ENCODE measurements around the gene SLC4A1. TPM values are rescaled to one million over a fixed set of nuclear protein-coding genes. Genes with fewer than 3 reads are reported as not detected.

Gene SLC4A1
- total and polyA plus RNA-seq, 2 experiments from 2014 or later = not detected

DNA sequence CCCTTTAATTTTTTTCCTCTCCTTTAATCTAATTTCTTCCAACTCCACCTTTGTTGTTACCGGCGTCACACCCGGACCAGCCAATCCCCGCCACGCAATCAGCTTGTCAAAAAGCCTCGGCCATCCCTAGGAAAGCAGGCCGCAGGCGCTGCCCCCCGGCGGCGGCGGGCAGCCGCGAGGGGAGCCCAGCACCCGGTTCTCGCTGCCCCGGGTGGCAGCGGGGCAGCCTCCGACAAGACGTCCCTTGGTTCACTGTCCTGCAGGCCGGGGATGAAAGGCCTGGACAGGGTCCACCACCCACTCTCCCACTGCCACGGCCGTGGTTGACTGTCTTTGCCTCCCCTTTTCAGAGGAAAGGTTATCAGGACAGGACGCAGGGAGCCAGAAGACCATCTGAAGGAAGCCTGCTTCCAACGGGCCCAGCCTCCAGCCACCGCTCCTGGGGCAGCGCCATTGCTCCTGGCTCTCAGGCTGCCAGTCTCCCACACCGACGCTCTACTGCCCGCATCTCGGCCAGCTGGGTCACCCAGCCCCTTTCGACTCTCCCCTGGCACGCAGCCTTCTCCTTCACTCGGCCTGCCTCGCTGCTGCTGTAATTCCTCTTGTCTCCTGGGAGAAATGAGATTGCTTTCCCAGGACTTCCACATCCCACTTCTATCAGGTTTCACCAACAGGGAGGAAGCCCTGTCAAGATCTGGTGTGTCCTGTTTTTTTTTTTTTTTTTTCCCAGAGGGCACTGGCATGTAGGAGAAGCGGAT, 45.6 kb downstream of the SLC4A1 start:
- H3K36me3 ChIP-seq (replicated peaks; ENCODE audit: insufficient read depth, low read depth) = no peaks in the 10 kb centered on the region
- peaks cover 31% of the 10 kb centered on the region for H3K79me2 ChIP-seq
- peak overlapping the region; percentile 100 for H3K27ac ChIP-seq
- peaks cover 20% of the 10 kb centered on the region for H3K4me1 ChIP-seq (ENCODE audit: insufficient read depth)
- H3K9me3 ChIP-seq (ENCODE audit: low read depth) = no peaks in the 10 kb centered on the region
- peak overlapping the region; percentile 58 for H2AFZ ChIP-seq
- peak; percentile 78 for DNase-seq (ENCODE audit: low spot score)
- no peaks in the 10 kb centered on the region for H3K9me2 ChIP-seq (replicated peaks; ENCODE audit: insufficient read depth)
- H3K27me3 ChIP-seq = no peaks in the 10 kb centered on the region
- WGBS (ENCODE audit: low lambda C conversion rate, missing lambda C conversion rate) = 3% methylated on average over 36 of the region's 36 CpGs
- peaks cover 10% of the 10 kb centered on the region for H4K20me1 ChIP-seq (ENCODE audit: insufficient read depth, poor library complexity, severe bottlenecking)
- H3K4me3 ChIP-seq = peak overlapping the region; percentile 79
- no peak for TF ChIP-seq EZH2phosphoT487 (IDR thresholded peaks at IDR 0.05; ENCODE audit: low read depth, severe bottlenecking, unreplicated experiment)
- TF ChIP-seq, protein P1, sequence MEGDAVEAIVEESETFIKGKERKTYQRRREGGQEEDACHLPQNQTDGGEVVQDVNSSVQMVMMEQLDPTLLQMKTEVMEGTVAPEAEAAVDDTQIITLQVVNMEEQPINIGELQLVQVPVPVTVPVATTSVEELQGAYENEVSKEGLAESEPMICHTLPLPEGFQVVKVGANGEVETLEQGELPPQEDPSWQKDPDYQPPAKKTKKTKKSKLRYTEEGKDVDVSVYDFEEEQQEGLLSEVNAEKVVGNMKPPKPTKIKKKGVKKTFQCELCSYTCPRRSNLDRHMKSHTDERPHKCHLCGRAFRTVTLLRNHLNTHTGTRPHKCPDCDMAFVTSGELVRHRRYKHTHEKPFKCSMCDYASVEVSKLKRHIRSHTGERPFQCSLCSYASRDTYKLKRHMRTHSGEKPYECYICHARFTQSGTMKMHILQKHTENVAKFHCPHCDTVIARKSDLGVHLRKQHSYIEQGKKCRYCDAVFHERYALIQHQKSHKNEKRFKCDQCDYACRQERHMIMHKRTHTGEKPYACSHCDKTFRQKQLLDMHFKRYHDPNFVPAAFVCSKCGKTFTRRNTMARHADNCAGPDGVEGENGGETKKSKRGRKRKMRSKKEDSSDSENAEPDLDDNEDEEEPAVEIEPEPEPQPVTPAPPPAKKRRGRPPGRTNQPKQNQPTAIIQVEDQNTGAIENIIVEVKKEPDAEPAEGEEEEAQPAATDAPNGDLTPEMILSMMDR (IDR thresholded peaks at IDR 0.05; ENCODE audit: poor library complexity) = peak; percentile 18
- peak overlapping the region; percentile 97 for H3K4me2 ChIP-seq

DNA sequence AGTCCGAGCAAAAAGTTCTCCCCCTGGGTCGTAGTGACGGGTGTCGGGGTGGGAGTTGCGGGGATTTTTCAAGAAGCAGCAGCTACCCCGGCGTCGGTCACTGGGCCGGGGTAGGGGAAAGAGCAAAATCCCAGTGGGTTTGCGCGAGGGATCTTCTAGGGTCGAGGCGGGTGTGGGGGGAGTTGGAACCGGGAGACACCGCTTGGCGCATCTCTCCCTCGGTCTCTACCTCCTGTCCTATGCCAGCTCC, 46.1 kb downstream of the SLC4A1 start:
- Histone ChIP-seq H3K9me3 (ENCODE audit: low read depth) (no peaks in the 10 kb centered on the region), H3K4me1 (ENCODE audit: insufficient read depth) (peaks cover 22% of the 10 kb centered on the region), H4K20me1 (ENCODE audit: insufficient read depth, poor library complexity, severe bottlenecking) (peaks cover 15% of the 10 kb centered on the region), H3K4me2 (peak overlapping the region; percentile 97), H3K27me3 (no peaks in the 10 kb centered on the region), H2AFZ (peak overlapping the region; percentile 58), H3K9me2 (replicated peaks; ENCODE audit: insufficient read depth) (no peaks in the 10 kb centered on the region), H3K79me2 (peaks cover 36% of the 10 kb centered on the region), H3K4me3 (peak overlapping the region; percentile 79), H3K27ac (peak overlapping the region; percentile 100), H3K36me3 (replicated peaks; ENCODE audit: insufficient read depth, low read depth) (no peaks in the 10 kb centered on the region)
- no peak for DNase-seq (ENCODE audit: low spot score)
- no peak for TF ChIP-seq EZH2phosphoT487 (IDR thresholded peaks at IDR 0.05; ENCODE audit: low read depth, severe bottlenecking, unreplicated experiment)
- TF ChIP-seq, protein P1 (IDR thresholded peaks at IDR 0.05; ENCODE audit: poor library complexity) = no peak
- TF ChIP-seq EZH2 (IDR thresholded peaks at IDR 0.05; ENCODE audit: borderline replicate concordance) = no peak
- WGBS (ENCODE audit: low lambda C conversion rate, missing lambda C conversion rate) = under 1% methylated on average over 16 of the region's 17 CpGs

DNA sequence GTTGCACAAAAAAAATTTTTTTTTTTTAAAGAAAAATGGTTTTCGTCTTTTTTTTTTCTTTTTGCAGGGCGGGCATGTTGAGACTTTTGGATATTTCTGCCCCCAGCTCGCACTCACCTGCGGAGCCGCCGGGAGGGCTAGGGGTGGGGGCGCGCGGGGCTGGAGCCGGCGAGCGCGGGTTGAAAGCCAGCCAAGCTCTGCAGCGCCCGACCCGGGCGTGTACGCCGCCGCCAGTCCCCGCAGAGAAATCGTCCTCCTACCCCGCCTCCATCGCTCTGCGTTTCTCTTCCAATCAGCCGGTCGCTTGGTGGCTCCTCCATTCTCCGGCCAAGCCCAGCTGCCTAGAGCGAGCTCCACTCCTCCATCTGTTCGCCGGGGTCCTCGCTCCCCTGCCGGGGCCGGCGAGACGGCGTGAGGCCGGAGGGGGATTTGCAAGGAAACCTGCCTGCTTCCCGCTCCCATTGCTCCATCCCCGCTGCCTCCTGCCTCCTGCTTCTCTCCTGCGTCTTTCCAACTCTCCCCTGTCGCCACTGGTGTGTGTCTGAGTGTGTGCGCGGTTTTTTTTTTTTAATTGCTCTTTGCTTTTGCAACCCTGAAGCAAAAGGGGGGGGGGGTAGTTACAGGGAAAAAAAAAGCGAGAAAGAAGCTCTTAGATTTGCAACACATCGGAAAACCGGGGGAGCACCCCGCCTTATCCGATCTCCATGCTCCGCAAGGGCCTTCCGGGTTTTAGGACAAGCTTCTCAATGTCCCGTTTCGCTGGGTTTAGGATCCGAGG, 46.7 kb downstream of the SLC4A1 start:
- no peaks in the 10 kb centered on the region for H3K9me2 ChIP-seq (replicated peaks; ENCODE audit: insufficient read depth)

More for the DNA sequence above, 46.7 kb downstream of the SLC4A1 start:
- Histone ChIP-seq H3K79me2 (peaks cover 41% of the 10 kb centered on the region), H2AFZ (peak overlapping the region; percentile 58), H4K20me1 (ENCODE audit: insufficient read depth, poor library complexity, severe bottlenecking) (peaks cover 20% of the 10 kb centered on the region), H3K4me1 (ENCODE audit: insufficient read depth) (peaks cover 22% of the 10 kb centered on the region), H3K4me2 (peak overlapping the region; percentile 97), H3K4me3 (peak overlapping the region; percentile 79), H3K27ac (peak overlapping the region; percentile 100), H3K36me3 (replicated peaks; ENCODE audit: insufficient read depth, low read depth) (no peaks in the 10 kb centered on the region), H3K9me3 (ENCODE audit: low read depth) (no peaks in the 10 kb centered on the region), H3K27me3 (no peaks in the 10 kb centered on the region)
- DNase-seq (ENCODE audit: low spot score) = peak; percentile 88
- TF ChIP-seq EZH2 (IDR thresholded peaks at IDR 0.05; ENCODE audit: borderline replicate concordance) (no peak), EZH2phosphoT487 (IDR thresholded peaks at IDR 0.05; ENCODE audit: low read depth, severe bottlenecking, unreplicated experiment) (no peak)
- TF ChIP-seq, protein P1 (IDR thresholded peaks at IDR 0.05; ENCODE audit: poor library complexity) = no peak
- under 1% methylated on average over 52 of the region's 54 CpGs for WGBS (ENCODE audit: low lambda C conversion rate, missing lambda C conversion rate)
